GM23338 (cell line): Measurements from ENCODE around the gene PLEKHN1. TPM values are rescaled to one million over a fixed set of nuclear protein-coding genes. Genes with fewer than 3 reads are reported as not detected.

Experiments
- ATAC-seq: fragments of 200-7000 bp; cut with Tn5 transposase; 3 replicates; pipeline ENCODE4 v1.9.1; 2020
- DNase-seq: peaks from one replicate; pipeline ENCODE4 v3.0.0-alpha.2; 2015; ENCODE audit warnings: low spot score
- H2AFZ ChIP-seq: fragments of 200-600 bp; sonication (generic); 2 replicates; pipeline ENCODE4 v1.8.0; 2016; ENCODE audit warnings: antibody characterized with exemption, mild to moderate bottlenecking, moderate library complexity
- H3F3A ChIP-seq: fragments of 200-600 bp; sonication (generic); replicated peaks from 2 replicates; pipeline ENCODE4 v1.8.0; 2017; ENCODE audit warnings: antibody characterized with exemption, mixed run types, low read depth
- H3K27ac ChIP-seq: fragments of 200-600 bp; sonication (generic); 2 replicates; pipeline ENCODE4 v1.6.1; 2016; ENCODE audit warnings: low read depth
- H3K27me3 ChIP-seq: fragments of 200-600 bp; sonication (generic); 2 replicates; pipeline ENCODE4 v1.8.0; 2016; ENCODE audit warnings: mild to moderate bottlenecking, mixed run types, moderate library complexity; ENCODE audit not compliant: insufficient read depth
- H3K36me3 ChIP-seq: fragments of 200-600 bp; sonication (generic); 2 replicates; pipeline ENCODE4 v1.8.0; 2016; ENCODE audit warnings: mild to moderate bottlenecking; ENCODE audit not compliant: insufficient read depth
- H3K4me1 ChIP-seq: fragments of 200-600 bp; sonication (generic); 2 replicates; pipeline ENCODE4 v1.8.0; 2016; ENCODE audit warnings: mild to moderate bottlenecking, moderate library complexity; ENCODE audit not compliant: insufficient read depth
- H3K4me2 ChIP-seq: fragments of 200-600 bp; sonication (generic); 2 replicates; pipeline ENCODE4 v1.7.1; 2017; ENCODE audit warnings: mixed run types
- H3K4me3 ChIP-seq: fragments of 200-600 bp; sonication (generic); 2 replicates; pipeline ENCODE4 v1.6.1; 2016; ENCODE audit warnings: mixed run types
- H3K79me2 ChIP-seq: fragments of 200-600 bp; sonication (generic); replicated peaks from 2 replicates; pipeline ENCODE4 v1.8.0; 2017; ENCODE audit warnings: mild to moderate bottlenecking; ENCODE audit not compliant: insufficient read depth
- H3K9me2 ChIP-seq: fragments of 200-600 bp; sonication (generic); 2 replicates; pipeline ENCODE4 v1.8.0; 2017; ENCODE audit not compliant: insufficient read depth
- H4K20me1 ChIP-seq: fragments of 200-600 bp; sonication (generic); replicated peaks from 2 replicates; pipeline ENCODE4 v1.8.0; 2017; ENCODE audit warnings: mild to moderate bottlenecking; ENCODE audit not compliant: insufficient read depth
- H3K27ac Mint-ChIP-seq: 2 replicates; pipeline ENCODE4 v1.8.0; 2020; ENCODE audit warnings: inconsistent platforms, mild to moderate bottlenecking, moderate library complexity, mixed read lengths
- H3K27me3 Mint-ChIP-seq: 3 replicates; pipeline ENCODE4 v1.8.0; 2022; ENCODE audit warnings: low read depth, mild to moderate bottlenecking, moderate library complexity, mixed read lengths, inconsistent platforms; ENCODE audit not compliant: insufficient read depth, poor library complexity
- H3K36me3 Mint-ChIP-seq: 3 replicates; pipeline ENCODE4 v1.8.0; 2021; ENCODE audit warnings: low read depth, mild to moderate bottlenecking, inconsistent platforms, moderate library complexity, mixed read lengths
- H3K4me1 Mint-ChIP-seq: 3 replicates; pipeline ENCODE4 v1.8.0; 2020; ENCODE audit warnings: mild to moderate bottlenecking, inconsistent platforms, mixed read lengths
- H3K4me3 Mint-ChIP-seq: 3 replicates; pipeline ENCODE4 v1.8.0; 2021; ENCODE audit warnings: moderate library complexity, mild to moderate bottlenecking, inconsistent platforms, mixed read lengths
- H3K9me3 Mint-ChIP-seq: 3 replicates; pipeline ENCODE4 v1.8.0; 2020; ENCODE audit warnings: moderate library complexity, mild to moderate bottlenecking, inconsistent platforms, mixed read lengths
- CREB1 ChIP-seq: fragments of 250-450 bp; sonication (Bioruptor Pico); IDR thresholded peaks from 2 replicates; pipeline ENCODE4 v1.5.0; 2020; ENCODE audit warnings: low read depth, mild to moderate bottlenecking, moderate library complexity
- ETS1 ChIP-seq: IDR thresholded peaks from 2 replicates; pipeline ENCODE4 v1.6.1; 2016; ENCODE audit warnings: antibody characterized with exemption
- EZH2 ChIP-seq: fragments of 200-600 bp; sonication (generic); IDR thresholded peaks from one replicate; pipeline ENCODE4 v1.8.0; 2017; ENCODE audit warnings: antibody characterized with exemption, mild to moderate bottlenecking, low read depth; ENCODE audit not compliant: unreplicated experiment
- JUNB ChIP-seq: IDR thresholded peaks from one replicate; pipeline ENCODE4 v1.6.1; 2016; ENCODE audit warnings: antibody characterized with exemption; ENCODE audit not compliant: unreplicated experiment
- NANOG ChIP-seq: IDR thresholded peaks from 2 replicates; pipeline ENCODE4 v1.6.1; 2016; ENCODE audit warnings: antibody characterized with exemption, borderline replicate concordance
- POLR2AphosphoS5 ChIP-seq: IDR thresholded peaks from 2 replicates; pipeline ENCODE4 v1.6.1; 2016; ENCODE audit warnings: antibody characterized with exemption, low read depth
- REST ChIP-seq: IDR thresholded peaks from one replicate; pipeline ENCODE4 v1.6.1; 2018; ENCODE audit warnings: antibody characterized with exemption; ENCODE audit not compliant: unreplicated experiment
- ZNF114 ChIP-seq: fragments of 250-450 bp; sonication (Bioruptor Pico); IDR thresholded peaks from 2 replicates; pipeline ENCODE4 v1.5.0; 2020; ENCODE audit warnings: mild to moderate bottlenecking, moderate library complexity
- ZNF331 ChIP-seq: fragments of 250-450 bp; sonication (Bioruptor Pico); IDR thresholded peaks from 2 replicates; pipeline ENCODE4 v1.5.0; 2020; ENCODE audit warnings: low read depth, mild to moderate bottlenecking, moderate library complexity
- polyA plus RNA-seq: library from polyadenylated mRNA; unstranded; fragments of >200 nt; fragmentation: Nextera tagmentation; extraction: Ambion mirVana; gene quantifications from 2 replicates; pipeline ENCODE4 v1.2.1, GENCODE V29; 2016
- total RNA-seq: library from RNA; depleted of rRNA; stranded (reverse); fragments of >200 nt; shearing (Covaris generic); gene quantifications from 2 replicates; pipeline ENCODE4 v1.2.3, GENCODE V29; 2014
- TF ChIP-seq, protein P1 (sequence below): fragments of 250-450 bp; sonication (Bioruptor Pico); IDR thresholded peaks from 2 replicates; pipeline ENCODE4 v1.5.0; 2020; ENCODE audit warnings: mild to moderate bottlenecking, moderate library complexity

The PLEKHN1 gene
- total and polyA plus RNA-seq, 2 experiments from 2014 or later = 1.4 to 3.3 TPM

- no peak for TF ChIP-seq ZNF331 (CRISPR knock-in tag)
- no peak for TF ChIP-seq REST
- TF ChIP-seq NANOG = no peak
- no peak for TF ChIP-seq CREB1 (CRISPR knock-in tag)
- no peak for TF ChIP-seq POLR2AphosphoS5
- no peak for TF ChIP-seq EZH2
- TF ChIP-seq ETS1 = no peak
These were observed 3.1 kb downstream of the PLEKHN1 start (continued) for GRCh38 chr1:969260-969855.

DNA sequence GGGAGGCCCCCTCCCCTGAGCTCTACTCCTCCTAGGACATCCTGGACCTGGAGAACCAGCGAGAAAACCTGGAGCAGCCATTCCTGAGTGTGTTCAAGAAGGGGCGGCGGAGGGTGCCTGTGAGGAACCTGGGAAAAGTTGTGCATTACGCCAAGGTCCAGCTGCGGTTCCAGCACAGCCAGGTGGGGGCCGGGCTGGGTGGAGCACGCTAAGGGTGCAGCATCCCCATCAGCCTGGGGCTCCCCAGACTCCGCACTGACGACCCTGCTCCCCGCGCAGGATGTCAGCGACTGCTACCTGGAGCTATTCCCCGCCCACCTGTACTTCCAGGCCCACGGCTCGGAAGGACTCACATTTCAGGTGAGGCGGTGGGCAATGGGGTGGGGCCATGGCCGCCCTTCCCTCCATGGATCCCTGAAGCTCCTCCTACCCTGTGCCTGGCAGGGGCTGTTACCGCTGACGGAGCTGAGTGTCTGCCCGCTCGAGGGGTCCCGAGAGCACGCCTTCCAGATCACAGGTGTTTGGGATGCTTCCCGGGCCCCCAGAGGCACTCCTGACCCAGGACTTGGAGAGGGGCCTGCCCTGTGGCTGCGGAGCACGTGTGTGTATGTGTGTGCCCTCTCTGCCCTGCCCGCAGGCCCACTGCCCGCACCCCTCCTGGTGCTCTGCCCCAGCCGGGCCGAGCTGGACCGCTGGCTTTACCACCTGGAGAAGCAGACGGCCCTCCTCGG, 4.1 kb downstream of the PLEKHN1 start:
- H3K27me3 ChIP-seq = peaks cover 40% of the 10 kb centered on the region
- peak overlapping the region; percentile 36; the same call in 1 of the 3 replicates for H3K4me3 Mint-ChIP-seq
- H3K27ac ChIP-seq = no peak overlapping the region
- H3K36me3 ChIP-seq = no peaks in the 10 kb centered on the region
- DNase-seq (peak; percentile 71), ATAC-seq (peak; percentile 49)
- no peaks in the 10 kb centered on the region for H3K36me3 Mint-ChIP-seq
- H3K27me3 Mint-ChIP-seq = peaks cover 38% of the 10 kb centered on the region
- H3K4me1 ChIP-seq = no peaks in the 10 kb centered on the region; the same call in 1 of the 2 replicates
- no peaks in the 10 kb centered on the region for H3K9me2 ChIP-seq
- peaks cover 7% of the 10 kb centered on the region for H3F3A ChIP-seq
- no peak overlapping the region for H2AFZ ChIP-seq
- H3K4me1 Mint-ChIP-seq = no peaks in the 10 kb centered on the region; the same call in 2 of the 3 replicates
- H3K4me3 ChIP-seq = peak overlapping the region; percentile 41; the same call in 1 of the 2 replicates
- no peaks in the 10 kb centered on the region for H3K9me3 Mint-ChIP-seq
- H3K27ac Mint-ChIP-seq = no peak overlapping the region
- H3K4me2 ChIP-seq = peak overlapping the region; percentile 71
- no peaks in the 10 kb centered on the region for H3K79me2 ChIP-seq
- H4K20me1 ChIP-seq = 0 out of 2 replicates have a peak, but pooled peaks cover 2% of the 10 kb centered on the region
- no peak for TF ChIP-seq ZNF114 (CRISPR knock-in tag)
- TF ChIP-seq EZH2 = no peak
- TF ChIP-seq JUNB = no peak
- no peak for TF ChIP-seq ZNF331 (CRISPR knock-in tag)
- no peak for TF ChIP-seq CREB1 (CRISPR knock-in tag)
- TF ChIP-seq, protein P1, sequence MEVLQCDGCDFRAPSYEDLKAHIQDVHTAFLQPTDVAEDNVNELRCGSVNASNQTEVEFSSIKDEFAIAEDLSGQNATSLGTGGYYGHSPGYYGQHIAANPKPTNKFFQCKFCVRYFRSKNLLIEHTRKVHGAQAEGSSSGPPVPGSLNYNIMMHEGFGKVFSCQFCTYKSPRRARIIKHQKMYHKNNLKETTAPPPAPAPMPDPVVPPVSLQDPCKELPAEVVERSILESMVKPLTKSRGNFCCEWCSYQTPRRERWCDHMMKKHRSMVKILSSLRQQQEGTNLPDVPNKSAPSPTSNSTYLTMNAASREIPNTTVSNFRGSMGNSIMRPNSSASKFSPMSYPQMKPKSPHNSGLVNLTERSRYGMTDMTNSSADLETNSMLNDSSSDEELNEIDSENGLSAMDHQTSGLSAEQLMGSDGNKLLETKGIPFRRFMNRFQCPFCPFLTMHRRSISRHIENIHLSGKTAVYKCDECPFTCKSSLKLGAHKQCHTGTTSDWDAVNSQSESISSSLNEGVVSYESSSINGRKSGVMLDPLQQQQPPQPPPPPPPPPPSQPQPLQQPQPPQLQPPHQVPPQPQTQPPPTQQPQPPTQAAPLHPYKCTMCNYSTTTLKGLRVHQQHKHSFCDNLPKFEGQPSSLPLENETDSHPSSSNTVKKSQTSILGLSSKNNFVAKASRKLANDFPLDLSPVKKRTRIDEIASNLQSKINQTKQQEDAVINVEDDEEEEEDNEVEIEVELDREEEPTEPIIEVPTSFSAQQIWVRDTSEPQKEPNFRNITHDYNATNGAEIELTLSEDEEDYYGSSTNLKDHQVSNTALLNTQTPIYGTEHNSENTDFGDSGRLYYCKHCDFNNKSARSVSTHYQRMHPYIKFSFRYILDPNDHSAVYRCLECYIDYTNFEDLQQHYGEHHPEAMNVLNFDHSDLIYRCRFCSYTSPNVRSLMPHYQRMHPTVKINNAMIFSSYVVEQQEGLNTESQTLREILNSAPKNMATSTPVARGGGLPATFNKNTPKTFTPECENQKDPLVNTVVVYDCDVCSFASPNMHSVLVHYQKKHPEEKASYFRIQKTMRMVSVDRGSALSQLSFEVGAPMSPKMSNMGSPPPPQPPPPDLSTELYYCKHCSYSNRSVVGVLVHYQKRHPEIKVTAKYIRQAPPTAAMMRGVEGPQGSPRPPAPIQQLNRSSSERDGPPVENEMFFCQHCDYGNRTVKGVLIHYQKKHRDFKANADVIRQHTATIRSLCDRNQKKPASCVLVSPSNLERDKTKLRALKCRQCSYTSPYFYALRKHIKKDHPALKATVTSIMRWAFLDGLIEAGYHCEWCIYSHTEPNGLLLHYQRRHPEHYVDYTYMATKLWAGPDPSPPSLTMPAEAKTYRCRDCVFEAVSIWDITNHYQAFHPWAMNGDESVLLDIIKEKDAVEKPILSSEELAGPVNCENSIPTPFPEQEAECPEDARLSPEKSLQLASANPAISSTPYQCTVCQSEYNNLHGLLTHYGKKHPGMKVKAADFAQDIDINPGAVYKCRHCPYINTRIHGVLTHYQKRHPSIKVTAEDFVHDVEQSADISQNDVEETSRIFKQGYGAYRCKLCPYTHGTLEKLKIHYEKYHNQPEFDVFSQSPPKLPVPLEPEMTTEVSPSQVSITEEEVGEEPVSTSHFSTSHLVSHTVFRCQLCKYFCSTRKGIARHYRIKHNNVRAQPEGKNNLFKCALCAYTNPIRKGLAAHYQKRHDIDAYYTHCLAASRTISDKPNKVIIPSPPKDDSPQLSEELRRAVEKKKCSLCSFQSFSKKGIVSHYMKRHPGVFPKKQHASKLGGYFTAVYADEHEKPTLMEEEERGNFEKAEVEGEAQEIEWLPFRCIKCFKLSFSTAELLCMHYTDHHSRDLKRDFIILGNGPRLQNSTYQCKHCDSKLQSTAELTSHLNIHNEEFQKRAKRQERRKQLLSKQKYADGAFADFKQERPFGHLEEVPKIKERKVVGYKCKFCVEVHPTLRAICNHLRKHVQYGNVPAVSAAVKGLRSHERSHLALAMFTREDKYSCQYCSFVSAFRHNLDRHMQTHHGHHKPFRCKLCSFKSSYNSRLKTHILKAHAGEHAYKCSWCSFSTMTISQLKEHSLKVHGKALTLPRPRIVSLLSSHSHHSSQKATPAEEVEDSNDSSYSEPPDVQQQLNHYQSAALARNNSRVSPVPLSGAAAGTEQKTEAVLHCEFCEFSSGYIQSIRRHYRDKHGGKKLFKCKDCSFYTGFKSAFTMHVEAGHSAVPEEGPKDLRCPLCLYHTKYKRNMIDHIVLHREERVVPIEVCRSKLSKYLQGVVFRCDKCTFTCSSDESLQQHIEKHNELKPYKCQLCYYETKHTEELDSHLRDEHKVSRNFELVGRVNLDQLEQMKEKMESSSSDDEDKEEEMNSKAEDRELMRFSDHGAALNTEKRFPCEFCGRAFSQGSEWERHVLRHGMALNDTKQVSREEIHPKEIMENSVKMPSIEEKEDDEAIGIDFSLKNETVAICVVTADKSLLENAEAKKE (CRISPR knock-in tag) = no peak
